Neuronal stem cell (in vitro differentiated cells): ENCODE measurements around the gene PACRG.

Source experiments
- DNase-seq: peaks from one replicate; pipeline ENCODE4 v3.0.0-alpha.2; 2013; ENCODE audit warnings: low spot score
- H2AFZ ChIP-seq: one replicate; pipeline ENCODE4 v1.6.1; 2013; ENCODE audit warnings: mild to moderate bottlenecking, low read length, inconsistent platforms
- H2AK5ac ChIP-seq: 2 replicates; pipeline ENCODE4 v1.6.1; 2013; ENCODE audit warnings: low read depth, mild to moderate bottlenecking, inconsistent platforms, low read length, moderate library complexity, mixed read lengths
- H2BK120ac ChIP-seq: 2 replicates; pipeline ENCODE4 v1.6.1; 2013; ENCODE audit warnings: low read depth, mild to moderate bottlenecking, inconsistent platforms, low read length, moderate library complexity, mixed read lengths
- H2BK12ac ChIP-seq: one replicate; pipeline ENCODE4 v1.6.1; 2013; ENCODE audit warnings: low read length, inconsistent platforms
- H2BK15ac ChIP-seq: 2 replicates; pipeline ENCODE4 v1.6.1; 2013; ENCODE audit warnings: mild to moderate bottlenecking, low read length, inconsistent platforms, mixed read lengths
- H2BK5ac ChIP-seq: one replicate; pipeline ENCODE4 v1.6.1; 2013; ENCODE audit warnings: inconsistent platforms, mild to moderate bottlenecking, low read length, moderate library complexity
- H3K14ac ChIP-seq: one replicate; pipeline ENCODE4 v1.6.1; 2013; ENCODE audit warnings: low read length, inconsistent platforms
- H3K18ac ChIP-seq: 2 replicates; pipeline ENCODE4 v1.6.1; 2013; ENCODE audit warnings: low read length, inconsistent platforms
- H3K23ac ChIP-seq: 2 replicates; pipeline ENCODE4 v1.6.1; 2013; ENCODE audit warnings: low read depth, mild to moderate bottlenecking, mixed read lengths, low read length, inconsistent platforms; ENCODE audit not compliant: poor library complexity
- H3K27ac ChIP-seq: replicated peaks from 3 replicates; pipeline ENCODE4 v1.5.1; 2013; ENCODE audit warnings: low read length, inconsistent platforms
- H3K27me3 ChIP-seq, 3 experiments: 2 replicates each; pipeline ENCODE4 v1.6.1; 2013; ENCODE audit warnings: low read length in 3 of 3, mild to moderate bottlenecking in 2 of 3, inconsistent platforms in 1 of 3, low read depth in 1 of 3, mixed read lengths in 1 of 3, moderate library complexity in 1 of 3; ENCODE audit not compliant: control insufficient read depth in 3 of 3, insufficient read depth in 3 of 3
- H3K36me3 ChIP-seq, 2 donors: replicated peaks in 1 of 2; 2 replicates each; pipeline ENCODE4 v1.6.1; 2013; ENCODE audit warnings: low read length in 2 of 2; ENCODE audit not compliant: control insufficient read depth in 2 of 2, insufficient read depth in 2 of 2
- H3K4ac ChIP-seq: 2 replicates; pipeline ENCODE4 v1.6.1; 2013; ENCODE audit warnings: inconsistent platforms, mild to moderate bottlenecking, low read length, moderate library complexity
- H3K4me1 ChIP-seq, 2 donors: 1 replicate in 1 of 2; 2 replicates in 1 of 2; pipeline ENCODE4 v1.6.1; 2013; ENCODE audit warnings: low read length in 2 of 2, low read depth in 1 of 2; ENCODE audit not compliant: control insufficient read depth in 2 of 2, insufficient read depth in 1 of 2
- H3K4me2 ChIP-seq: one replicate; pipeline ENCODE4 v1.6.1; 2013; ENCODE audit warnings: mild to moderate bottlenecking, low read length, inconsistent platforms; ENCODE audit not compliant: insufficient read depth, poor library complexity, severe bottlenecking
- H3K4me3 ChIP-seq, 2 donors: 2 replicates each; pipeline ENCODE4 v1.5.1; 2013; ENCODE audit warnings: low read length in 2 of 2, mild to moderate bottlenecking in 2 of 2, inconsistent platforms in 1 of 2, moderate library complexity in 1 of 2
- H3K79me1 ChIP-seq: one replicate; pipeline ENCODE4 v1.6.1; 2013; ENCODE audit warnings: low read depth, mild to moderate bottlenecking, inconsistent platforms, low read length, moderate library complexity
- H3K9ac ChIP-seq: one replicate; pipeline ENCODE4 v1.6.1; 2013; ENCODE audit warnings: mild to moderate bottlenecking, low read depth, low read length, inconsistent platforms; ENCODE audit not compliant: poor library complexity
- H3K9me3 ChIP-seq, 2 donors: replicated peaks in 1 of 2; 2 replicates each; pipeline versions ENCODE3 to v1.6.1; 2013; ENCODE audit warnings: low read length in 2 of 2, mild to moderate bottlenecking in 2 of 2, inconsistent platforms in 1 of 2, low read depth in 1 of 2, mixed read lengths in 1 of 2, moderate library complexity in 1 of 2; ENCODE audit not compliant: control insufficient read depth in 2 of 2, insufficient read depth in 1 of 2
- H4K8ac ChIP-seq: one replicate; pipeline ENCODE4 v1.6.1; 2013; ENCODE audit warnings: low read depth, mild to moderate bottlenecking, inconsistent platforms, low read length, moderate library complexity
- H4K91ac ChIP-seq: one replicate; pipeline ENCODE4 v1.6.1; 2013; ENCODE audit warnings: low read length, low read depth, mild to moderate bottlenecking, inconsistent platforms; ENCODE audit not compliant: poor library complexity
- WGBS, 2 donors: extraction: QIAGEN DNeasy Blood & Tissue Kit; methylation state at CpG; one replicate each; pipeline ENCODE4 v1.1.7; 2013; ENCODE audit warnings: missing lambda C conversion rate in 2 of 2, mixed read lengths in 1 of 2; ENCODE audit not compliant: insufficient read length in 2 of 2, insufficient replicate concordance in 1 of 2; ENCODE audit errors: extremely low coverage in 2 of 2; 5-methylcytosine and 5-hydroxymethylcytosine counted together

PACRG gene

DNA sequence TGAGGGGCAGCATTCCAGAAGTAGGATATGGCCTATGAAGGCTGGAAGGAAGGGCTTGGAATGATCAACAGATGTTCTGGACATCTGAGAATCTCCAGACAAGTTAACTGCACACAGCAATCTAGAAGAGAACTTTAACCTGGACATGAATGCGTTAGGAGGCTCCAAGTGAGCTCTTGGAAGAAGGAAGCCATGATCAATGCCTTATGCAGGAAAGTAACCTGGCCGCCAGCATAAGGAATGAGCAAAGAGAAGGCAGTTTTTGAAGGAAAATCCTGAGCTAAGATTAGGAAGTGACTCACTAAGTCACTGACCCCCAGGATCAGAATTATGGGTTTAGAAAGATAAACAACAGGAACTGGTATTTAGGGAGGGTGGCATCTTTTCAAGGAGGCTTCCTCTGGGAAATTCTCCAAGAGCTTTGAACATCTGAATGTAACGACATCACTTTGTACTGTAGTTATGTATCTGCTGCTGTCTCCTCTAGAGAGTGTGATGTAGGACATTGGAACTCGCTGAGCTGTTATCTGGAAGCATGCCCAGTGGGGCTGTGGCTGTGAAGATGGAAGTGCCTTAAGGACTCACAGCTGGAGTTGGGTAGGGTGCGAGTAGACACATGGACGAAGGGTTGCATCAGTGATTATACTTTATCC, 236.8 kb downstream of the PACRG start:
- H4K8ac ChIP-seq: no peak overlapping the region
- H2BK5ac ChIP-seq: no peak overlapping the region
- WGBS, 2 donors: no CpG with 5 or more reads among the region's 6 CpGs
- no peak overlapping the region for H3K4ac ChIP-seq
- H3K9ac ChIP-seq: no peak overlapping the region
- no peaks in the 10 kb centered on the region for H3K36me3 ChIP-seq
- H2BK15ac ChIP-seq: no peak overlapping the region
- H3K23ac ChIP-seq: no peak overlapping the region
- H2AK5ac ChIP-seq: no peak overlapping the region
- no peak overlapping the region for H3K27ac ChIP-seq
- H4K91ac ChIP-seq: no peak overlapping the region
- H2BK12ac ChIP-seq: no peak overlapping the region
- peaks cover 0 to 4% of the 10 kb centered on the region in 2 donors for H3K9me3 ChIP-seq
- peak overlapping the region; percentile 28 for H2AFZ ChIP-seq
- no peak overlapping the region for H3K14ac ChIP-seq
- no peaks in the 10 kb centered on the region for H3K79me1 ChIP-seq
- H3K4me1 ChIP-seq: peaks cover 0 to 3% of the 10 kb centered on the region in 2 donors
- no peaks in the 10 kb centered on the region for H3K27me3 ChIP-seq
- no peak overlapping the region for H3K4me3 ChIP-seq
- H2BK120ac ChIP-seq: no peak overlapping the region
- no peak for DNase-seq
- no peak overlapping the region for H3K18ac ChIP-seq
- no peak overlapping the region for H3K4me2 ChIP-seq

DNA sequence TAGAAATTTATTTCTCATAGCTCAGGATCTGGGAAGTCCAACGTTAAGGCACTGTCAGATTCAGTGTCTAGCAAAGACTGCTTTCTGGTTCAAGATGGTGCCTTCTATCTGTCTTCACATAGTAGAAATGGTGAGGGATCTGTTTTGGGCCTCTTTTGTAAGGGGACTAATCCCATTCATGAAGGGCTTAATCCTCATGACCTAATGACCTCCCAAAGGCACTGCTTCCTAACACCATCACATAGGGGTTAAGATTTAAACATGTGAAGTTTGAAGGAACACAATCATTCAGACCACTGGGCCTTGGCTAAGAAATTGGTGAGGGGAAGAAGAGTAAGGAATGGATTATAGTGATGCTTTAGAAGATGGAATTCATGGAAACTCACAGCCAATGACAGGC, 237.6 kb downstream of the PACRG start:
- Histone ChIP-seq H3K27ac (no peak overlapping the region), H3K79me1 (no peaks in the 10 kb centered on the region)
- WGBS, 2 donors: no CpG with 5 or more reads among the region's 1 CpG

DNA sequence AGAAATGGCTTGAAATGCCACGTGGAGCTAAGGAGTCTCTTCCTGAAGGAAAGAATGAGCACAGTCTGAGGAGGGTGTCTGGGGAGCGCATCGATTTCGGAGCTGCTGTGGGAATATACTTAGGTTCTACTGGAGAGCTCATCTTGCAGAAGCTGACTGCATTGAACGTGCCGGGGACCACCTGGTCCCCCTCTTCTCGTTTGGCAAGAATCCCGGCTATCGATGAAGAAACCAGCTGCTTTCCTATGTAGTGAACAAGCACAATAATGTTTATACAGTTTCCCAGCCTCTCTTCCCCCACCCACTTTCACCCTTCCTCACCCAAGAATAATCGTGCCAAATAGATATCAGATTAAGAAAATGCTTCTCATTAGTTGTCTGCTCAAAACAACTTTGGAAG, 242.5 kb downstream of the PACRG start:
- Histone ChIP-seq H3K9me3 (peaks cover 0 to 2% of the 10 kb centered on the region in 2 donors), H3K27me3 (no peaks in the 10 kb centered on the region), H4K8ac (no peak overlapping the region), H3K4ac (no peak overlapping the region), H3K79me1 (no peaks in the 10 kb centered on the region), H4K91ac (no peak overlapping the region), H3K9ac (no peak overlapping the region), H3K36me3 (no peaks in the 10 kb centered on the region), H3K4me1 (peaks cover 6% of the 10 kb centered on the region in 2 donors), H3K14ac (no peak overlapping the region), H3K4me2 (no peak overlapping the region), H2BK120ac (no peak overlapping the region), H3K23ac (no peak overlapping the region), H3K27ac (no peak overlapping the region), H3K18ac (no peak overlapping the region), H2AFZ (no peak overlapping the region), H2BK15ac (no peak overlapping the region), H2BK12ac (no peak overlapping the region), H2BK5ac (no peak overlapping the region), H2AK5ac (no peak overlapping the region), H3K4me3 (no peak overlapping the region)
- no CpG with 5 or more reads among the region's 10 CpGs for WGBS, 2 donors
- DNase-seq: no peak

More for the DNA sequence above, 237.6 kb downstream of the PACRG start:
- no peak overlapping the region for H3K4me2 ChIP-seq
- H2AK5ac ChIP-seq: no peak overlapping the region
- no peak overlapping the region for H2BK12ac ChIP-seq
- no peak overlapping the region for H3K9ac ChIP-seq
- no peaks in the 10 kb centered on the region for H3K27me3 ChIP-seq
- H3K9me3 ChIP-seq: peaks cover 0 to 4% of the 10 kb centered on the region in 2 donors
- no peak overlapping the region for H2BK15ac ChIP-seq
- no peak overlapping the region for H2BK120ac ChIP-seq
- H3K36me3 ChIP-seq: no peaks in the 10 kb centered on the region
- no peak overlapping the region for H4K91ac ChIP-seq
- peak; percentile 65 for DNase-seq
- no peak overlapping the region for H3K4ac ChIP-seq
- H4K8ac ChIP-seq: no peak overlapping the region
- H3K18ac ChIP-seq: no peak overlapping the region
- no peak overlapping the region for H2AFZ ChIP-seq
- H3K23ac ChIP-seq: no peak overlapping the region
- H2BK5ac ChIP-seq: no peak overlapping the region
- H3K14ac ChIP-seq: no peak overlapping the region
- H3K4me1 ChIP-seq: peaks cover 0 to 3% of the 10 kb centered on the region in 2 donors
- H3K4me3 ChIP-seq: no peak overlapping the region

DNA sequence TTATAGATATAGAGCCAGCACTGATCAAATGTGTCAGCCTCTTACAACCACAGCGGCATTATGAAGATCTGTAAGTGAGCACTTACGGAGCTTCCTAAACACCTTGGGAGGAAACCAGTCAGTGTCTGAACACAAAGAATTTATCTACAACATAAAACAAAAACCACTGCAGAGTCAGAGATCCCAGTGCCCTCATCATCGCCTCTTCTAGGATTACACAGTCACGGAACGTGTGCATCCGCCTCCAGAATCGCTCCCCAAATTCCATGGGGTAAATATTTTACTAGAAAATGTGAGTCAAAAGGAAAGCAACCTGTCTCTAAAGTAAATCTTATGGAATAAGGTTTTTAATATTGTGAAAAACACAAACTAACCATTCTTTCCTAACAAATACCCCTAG, 243.6 kb downstream of the PACRG start:
- Histone ChIP-seq H3K18ac (no peak overlapping the region), H2BK12ac (no peak overlapping the region), H3K9me3 (peaks cover 0 to 2% of the 10 kb centered on the region in 2 donors), H3K4me2 (no peak overlapping the region), H3K23ac (no peak overlapping the region), H3K4me3 (no peak overlapping the region), H3K36me3 (no peaks in the 10 kb centered on the region), H3K27me3 (no peaks in the 10 kb centered on the region), H2BK15ac (no peak overlapping the region), H2BK120ac (no peak overlapping the region), H3K14ac (no peak overlapping the region), H3K27ac (no peak overlapping the region), H4K8ac (no peak overlapping the region), H2BK5ac (no peak overlapping the region), H4K91ac (no peak overlapping the region), H2AK5ac (peak overlapping the region; percentile 88), H3K4me1 (peaks cover 4 to 6% of the 10 kb centered on the region in 2 donors), H2AFZ (no peak overlapping the region), H3K9ac (no peak overlapping the region), H3K4ac (no peak overlapping the region), H3K79me1 (no peaks in the 10 kb centered on the region)
- DNase-seq: no peak
- WGBS, 2 donors: no CpG with 5 or more reads among the region's 7 CpGs
